A673 (cell line): Measurements from ENCODE around the gene AGAP9. TPM values are rescaled to one million over a fixed set of nuclear protein-coding genes. Genes with fewer than 3 reads are reported as not detected.
A peak's percentile ranks its signal among the peaks of the same experiment; 100 is the strongest.
"Not testable (repeated sequence)": the region's sequence is repeated elsewhere in the genome, so short reads cannot be mapped to it uniquely, and the experiment has no call there.

Experiments used
- BruUV-seq: library from RNA; stranded (reverse); fragments of 400-500 nt; replicated peaks from 2 replicates; lab custom pipeline; 2021; lab: Mats Ljungman, UMichigan
- CTCF ChIA-PET: fragments of 300-600 bp; sonication (Branson Sonifier 250); formaldehyde crosslinking; loops from one replicate; lab custom pipeline; 2022; ENCODE audit warnings: antibody characterized with exemption; lab: Charles Lee
- POLR2A ChIA-PET: fragments of 300-600 bp; sonication (Branson Sonifier 250); formaldehyde crosslinking; loops from one replicate; lab custom pipeline; 2022; ENCODE audit warnings: antibody characterized with exemption; ENCODE audit not compliant: low non-redundant PET; lab: Charles Lee
- DNase-seq: peaks from one replicate; pipeline ENCODE4 v3.0.0-alpha.2; 2015; ENCODE audit warnings: low spot score
- H3K27ac ChIP-seq: fragments of 200-600 bp; sonication (generic); 2 replicates; pipeline ENCODE4 v1.5.1; 2016; ENCODE audit warnings: mixed run types, low read depth, mild to moderate bottlenecking, mixed read lengths, antibody characterized with exemption, low read length; ENCODE audit not compliant: poor library complexity, severe bottlenecking
- H3K27me3 ChIP-seq: fragments of 200-600 bp; sonication (generic); replicated peaks from 2 replicates; pipeline ENCODE4 v1.6.1; 2017; ENCODE audit warnings: mixed run types, low read depth, mild to moderate bottlenecking, mixed read lengths, antibody characterized with exemption, low read length; ENCODE audit not compliant: insufficient read depth, poor library complexity
- H3K36me3 ChIP-seq: fragments of 200-600 bp; sonication (generic); 2 replicates; pipeline ENCODE4 v1.6.1; 2016; ENCODE audit warnings: mixed run types, mild to moderate bottlenecking, mixed read lengths, antibody characterized with exemption, low read length; ENCODE audit not compliant: insufficient read depth, poor library complexity, severe bottlenecking
- H3K4me1 ChIP-seq: fragments of 200-600 bp; sonication (generic); 2 replicates; pipeline ENCODE4 v1.6.1; 2017; ENCODE audit warnings: mixed run types, mild to moderate bottlenecking, mixed read lengths, antibody characterized with exemption, low read length; ENCODE audit not compliant: insufficient read depth, poor library complexity, severe bottlenecking
- H3K4me3 ChIP-seq: fragments of 200-600 bp; sonication (generic); 2 replicates; pipeline ENCODE4 v1.5.1; 2016; ENCODE audit warnings: low read depth, mixed run types, mild to moderate bottlenecking, mixed read lengths, low read length; ENCODE audit not compliant: poor library complexity, severe bottlenecking
- H3K9me3 ChIP-seq: fragments of 200-600 bp; sonication (generic); 2 replicates; pipeline ENCODE4 v1.6.1; 2016; ENCODE audit warnings: mixed run types, low read depth, mild to moderate bottlenecking, mixed read lengths, antibody characterized with exemption, low read length; ENCODE audit not compliant: poor library complexity, severe bottlenecking
- intact Hi-C: fragments of 100-400 bp; cut with micrococcal nuclease; formaldehyde crosslinking; loops from one replicate; pipeline ENCODE4 v1.10.0; 2022; ENCODE audit not compliant: unreplicated experiment
- total RNA-seq: library from RNA; stranded (reverse); gene quantifications from 2 replicates; pipeline ENCODE4 v1.2.3, GENCODE V29; 2021

The AGAP9 gene
- total RNA-seq, 1 experiment from 2014 or later: 9.5 TPM

- DNase-seq: peak; percentile 64
- H3K4me3 ChIP-seq, H3K36me3 ChIP-seq, H3K9me3 ChIP-seq, CTCF ChIA-PET, BruUV-seq, H3K27me3 ChIP-seq, H3K4me1 ChIP-seq, POLR2A ChIA-PET, intact Hi-C loops, H3K27ac ChIP-seq: not testable (repeated sequence)
Observed at GRCh38 chr10:47485943-47486342, 37.5 kb downstream of the AGAP9 start.

- not testable (repeated sequence) for H3K27ac ChIP-seq
Observed at GRCh38 chr10:47484786-47485185, 38.7 kb downstream of the AGAP9 start.

GRCh38 chr10:47483923-47484322 is 39.5 kb downstream of the AGAP9 start, which contains the start of gene ANXA8:
TSS of gene ANXA8 (minus strand) at chr10:47484115. CDS start at chr10:47483933, 182 bp downstream.
- DNase-seq, H3K27ac ChIP-seq, H3K9me3 ChIP-seq, H3K27me3 ChIP-seq, CTCF ChIA-PET, H3K4me3 ChIP-seq, H3K36me3 ChIP-seq, intact Hi-C loops, POLR2A ChIA-PET, H3K4me1 ChIP-seq, BruUV-seq: not testable (repeated sequence)

More at GRCh38 chr10:47484786-47485185, 38.7 kb downstream of the AGAP9 start:
- H3K4me3 ChIP-seq, DNase-seq, H3K9me3 ChIP-seq, BruUV-seq, H3K4me1 ChIP-seq, POLR2A ChIA-PET, intact Hi-C loops, H3K27me3 ChIP-seq, H3K36me3 ChIP-seq, CTCF ChIA-PET: not testable (repeated sequence)

GRCh38 chr10:47482367-47482766 is 41.1 kb downstream of the AGAP9 start:
- H3K27me3 ChIP-seq, H3K4me1 ChIP-seq, BruUV-seq, DNase-seq, H3K9me3 ChIP-seq, H3K4me3 ChIP-seq, H3K27ac ChIP-seq, intact Hi-C loops, POLR2A ChIA-PET, CTCF ChIA-PET, H3K36me3 ChIP-seq: not testable (repeated sequence)

GRCh38 chr10:47481768-47482181 is 41.7 kb downstream of the AGAP9 start:
- BruUV-seq, H3K27ac ChIP-seq, CTCF ChIA-PET, intact Hi-C loops, H3K27me3 ChIP-seq, H3K4me1 ChIP-seq, DNase-seq, H3K9me3 ChIP-seq, H3K4me3 ChIP-seq, H3K36me3 ChIP-seq, POLR2A ChIA-PET: not testable (repeated sequence)

GRCh38 chr10:47481182-47481766 is 42.2 kb downstream of the AGAP9 start:
- POLR2A ChIA-PET, H3K4me1 ChIP-seq, BruUV-seq, H3K27ac ChIP-seq, H3K4me3 ChIP-seq, intact Hi-C loops, H3K27me3 ChIP-seq, DNase-seq, CTCF ChIA-PET, H3K9me3 ChIP-seq, H3K36me3 ChIP-seq: not testable (repeated sequence)

- CTCF ChIA-PET, H3K27ac ChIP-seq, H3K27me3 ChIP-seq, intact Hi-C loops, H3K4me3 ChIP-seq, H3K36me3 ChIP-seq, DNase-seq, BruUV-seq, H3K9me3 ChIP-seq, POLR2A ChIA-PET, H3K4me1 ChIP-seq: not testable (repeated sequence)
Observed at GRCh38 chr10:47480133-47480532, 43.3 kb downstream of the AGAP9 start.

GRCh38 chr10:47478114-47478513 is 45.3 kb downstream of the AGAP9 start:
- H3K9me3 ChIP-seq, H3K4me3 ChIP-seq, H3K27ac ChIP-seq, BruUV-seq, POLR2A ChIA-PET, CTCF ChIA-PET, H3K27me3 ChIP-seq, intact Hi-C loops, H3K4me1 ChIP-seq, DNase-seq, H3K36me3 ChIP-seq: not testable (repeated sequence)
